Mesodermal cell (in vitro differentiated cells): Measurements from ENCODE around the gene PTPRN2.
"Not testable (repeated sequence)": the region's sequence is repeated elsewhere in the genome, so short reads cannot be mapped to it uniquely, and the experiment has no call there.

Experiments
- H3K27ac ChIP-seq: 2 replicates; pipeline ENCODE4 v1.7.0; 2013; ENCODE audit warnings: mild to moderate bottlenecking, low read depth, low read length, moderate library complexity; ENCODE audit not compliant: severe bottlenecking
- H3K36me3 ChIP-seq: 2 replicates; pipeline ENCODE4 v1.7.1; 2013; ENCODE audit warnings: mild to moderate bottlenecking, low read length, moderate library complexity; ENCODE audit not compliant: control insufficient read depth, insufficient read depth
- H3K4me1 ChIP-seq: one replicate; pipeline ENCODE4 v1.7.1; 2013; ENCODE audit warnings: mild to moderate bottlenecking, low read length; ENCODE audit not compliant: insufficient read depth, control insufficient read depth, poor library complexity, severe bottlenecking
- H3K4me3 ChIP-seq: 2 replicates; pipeline ENCODE4 v1.7.0; 2013; ENCODE audit warnings: low read length, control low read depth, mild to moderate bottlenecking; ENCODE audit not compliant: insufficient read depth, poor library complexity, severe bottlenecking; ENCODE audit errors: extremely low read depth
- H3K9me3 ChIP-seq: 2 replicates; pipeline ENCODE4 v1.7.1; 2013; ENCODE audit warnings: mild to moderate bottlenecking, low read length, moderate library complexity; ENCODE audit not compliant: control insufficient read depth
- WGBS, 2 experiments: methylation state at CpG; one replicate each; pipeline ENCODE4 v1.1.5; 2013; ENCODE audit warnings: missing lambda C conversion rate in 2 of 2; ENCODE audit not compliant: insufficient coverage in 2 of 2; 5-methylcytosine and 5-hydroxymethylcytosine counted together

Gene PTPRN2

DNA sequence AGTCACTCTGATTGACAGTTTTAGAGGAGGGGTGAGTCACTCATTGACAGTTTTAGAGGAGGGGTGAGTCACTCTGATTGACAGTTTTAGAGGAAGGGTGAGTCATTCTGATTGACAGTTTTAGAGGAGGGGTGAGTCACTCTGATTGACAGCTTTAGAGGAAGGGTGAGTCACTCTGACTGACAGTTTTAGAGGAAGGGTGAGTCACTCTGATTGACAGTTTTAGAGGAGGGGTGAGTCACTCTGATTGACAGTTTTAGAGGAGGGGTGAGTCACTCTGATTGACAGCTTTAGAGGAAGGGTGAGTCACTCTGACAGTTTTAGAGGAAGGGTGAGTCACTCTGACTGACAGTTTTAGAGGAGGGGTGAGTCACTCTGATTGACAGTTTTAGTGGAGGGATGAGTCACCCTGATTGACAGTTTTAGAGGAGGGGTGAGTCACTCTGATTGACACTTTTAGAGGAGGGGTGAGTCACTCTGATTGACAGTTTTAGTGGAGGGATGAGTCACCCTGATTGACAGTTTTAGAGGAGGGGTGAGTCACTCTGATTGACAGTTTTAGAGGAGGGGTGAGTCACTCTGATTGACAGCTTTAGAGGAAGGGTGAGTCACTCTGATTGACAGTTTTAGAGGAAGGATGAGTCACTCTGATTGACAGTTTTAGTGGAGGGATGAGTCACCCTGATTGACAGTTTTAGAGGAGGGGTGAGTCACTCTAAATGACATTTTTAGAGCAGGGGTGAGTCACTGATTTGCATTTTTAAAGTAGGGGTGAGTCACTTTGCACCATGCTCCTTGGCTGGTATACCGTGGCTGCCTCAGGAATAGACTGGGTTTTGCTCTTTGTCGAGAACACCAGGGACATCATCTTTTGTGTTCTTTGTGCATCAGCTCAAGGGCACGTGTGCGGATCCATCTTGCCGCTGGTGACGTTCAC is 654.1 kb downstream of the PTPRN2 start:
- not testable (repeated sequence) for H3K4me1 ChIP-seq, H3K27ac ChIP-seq, H3K4me3 ChIP-seq, H3K36me3 ChIP-seq
- WGBS, 2 experiments = 70 to 93% methylated on average over 2 to 4 of the region's 6 CpGs
- peaks cover 87% of the 10 kb centered on the region for H3K9me3 ChIP-seq

DNA sequence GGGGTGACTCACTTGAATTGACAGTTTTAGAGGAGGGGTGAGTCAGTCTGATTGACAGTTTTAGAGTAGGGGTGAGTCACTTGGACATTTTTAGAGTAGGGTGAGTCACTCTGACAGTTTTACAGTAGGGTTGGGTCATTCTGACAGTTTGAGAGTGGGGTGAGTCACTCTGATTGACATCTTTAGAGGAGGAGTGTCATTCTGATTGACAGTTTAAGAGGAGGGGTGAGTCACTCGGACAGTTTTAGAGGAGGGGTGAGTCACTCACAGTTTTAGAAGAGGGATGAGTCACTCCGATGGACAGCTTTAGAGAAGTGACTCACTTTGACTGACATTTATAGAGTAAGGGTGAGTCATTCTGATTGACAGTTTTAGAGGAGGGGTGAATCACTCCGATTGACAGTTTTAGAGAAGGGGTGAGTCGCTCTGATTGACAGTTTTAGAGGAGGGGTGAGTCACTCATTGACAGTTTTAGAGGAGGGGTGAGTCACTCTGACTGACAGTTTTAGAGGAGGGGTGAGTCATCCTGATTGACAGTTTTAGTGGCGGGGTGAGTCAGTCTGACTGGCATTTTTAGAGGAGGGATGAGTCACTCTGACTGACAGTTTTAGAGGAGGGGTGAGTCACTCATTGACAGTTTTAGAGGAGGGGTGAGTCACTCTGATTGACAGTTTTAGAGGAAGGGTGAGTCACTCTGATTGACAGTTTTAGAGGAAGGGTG is 655.0 kb downstream of the PTPRN2 start:
- H3K27ac ChIP-seq = no peak overlapping the region
- 57 to 80% methylated on average over 4 of the region's 5 CpGs for WGBS, 2 experiments
- peaks cover 87% of the 10 kb centered on the region for H3K9me3 ChIP-seq

DNA sequence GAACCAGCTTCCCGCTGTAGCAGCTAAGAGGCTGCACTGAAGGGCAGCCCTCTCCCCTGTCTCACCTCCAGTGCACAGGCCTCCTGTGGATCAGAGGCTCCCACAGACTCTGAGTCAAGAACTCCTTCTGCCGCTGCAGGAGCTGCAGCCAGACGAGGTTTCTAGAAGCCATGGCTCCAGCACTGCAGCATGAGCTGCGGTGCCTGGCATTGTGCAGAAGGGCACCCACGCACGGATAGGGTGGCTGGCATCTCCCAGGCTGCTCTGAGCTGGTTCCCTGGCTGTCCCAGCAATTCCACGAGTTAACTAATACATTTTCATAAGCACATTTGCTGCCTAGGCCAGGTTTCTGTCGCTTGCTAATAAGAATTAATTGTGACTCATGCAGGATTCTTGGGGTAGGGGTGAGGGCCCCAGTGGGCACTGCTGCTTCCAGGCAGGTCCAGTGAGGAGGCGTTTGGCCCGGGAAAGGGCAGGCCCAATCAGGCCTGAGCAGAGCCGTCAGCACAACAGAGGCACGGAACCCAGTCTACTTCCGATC is 656.6 kb downstream of the PTPRN2 start:
- H3K4me3 ChIP-seq = no peak overlapping the region
- no peaks in the 10 kb centered on the region for H3K36me3 ChIP-seq
- H3K4me1 ChIP-seq = no peaks in the 10 kb centered on the region
- H3K27ac ChIP-seq = no peak overlapping the region
- 72 to 74% methylated on average over 10 to 12 of the region's 13 CpGs for WGBS, 2 experiments
- peaks cover 75% of the 10 kb centered on the region for H3K9me3 ChIP-seq

More for the DNA sequence above, 655.0 kb downstream of the PTPRN2 start:
- H3K4me3 ChIP-seq = no peak overlapping the region
- H3K36me3 ChIP-seq = no peaks in the 10 kb centered on the region
- no peaks in the 10 kb centered on the region for H3K4me1 ChIP-seq

DNA sequence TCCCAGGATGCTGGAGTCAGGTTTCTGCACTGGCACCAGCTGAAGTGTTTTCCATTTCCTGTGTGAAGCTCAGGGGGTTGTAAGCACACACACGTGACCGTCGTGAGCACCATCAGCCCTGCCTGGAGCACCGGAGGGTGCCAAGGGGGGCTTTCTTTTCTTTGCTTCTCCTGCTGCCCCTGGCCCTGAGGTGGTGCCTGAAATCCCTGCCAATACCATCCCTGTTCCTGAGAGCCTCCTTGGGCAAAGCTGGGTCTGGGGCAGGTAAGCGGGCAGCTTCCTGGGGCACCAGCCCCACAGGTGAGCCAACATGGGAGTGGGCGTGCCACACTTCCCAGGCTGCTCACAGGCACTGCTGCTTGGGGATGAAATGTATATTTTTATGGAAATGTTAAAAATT is 657.2 kb downstream of the PTPRN2 start:
- H3K9me3 ChIP-seq = peaks cover 75% of the 10 kb centered on the region
- H3K27ac ChIP-seq = no peak overlapping the region
- H3K4me1 ChIP-seq = no peaks in the 10 kb centered on the region
- 89 to 97% methylated on average over 4 to 5 of the region's 6 CpGs for WGBS, 2 experiments
- no peaks in the 10 kb centered on the region for H3K36me3 ChIP-seq
- H3K4me3 ChIP-seq = no peak overlapping the region

DNA sequence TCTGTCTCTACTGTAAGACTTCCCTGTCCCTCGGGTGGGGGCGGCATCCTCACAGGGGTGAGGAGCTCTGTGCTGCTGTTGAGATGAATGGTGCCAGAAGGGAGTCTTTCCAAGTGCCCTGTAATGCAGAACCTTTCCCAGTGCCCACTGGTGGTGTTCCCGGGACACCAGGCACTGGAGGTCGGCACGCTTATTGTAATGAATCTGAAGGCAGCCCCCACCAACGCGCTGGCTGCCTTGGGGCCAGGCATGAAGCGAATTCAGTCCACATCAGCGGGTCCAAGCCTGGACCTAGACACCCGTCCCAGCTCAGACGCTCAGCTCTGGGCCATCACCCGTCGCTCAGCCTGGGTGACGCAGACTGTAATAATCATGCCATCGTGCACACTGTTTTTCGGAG is 658.0 kb downstream of the PTPRN2 start:
- Histone ChIP-seq H3K36me3 (no peaks in the 10 kb centered on the region), H3K27ac (no peak overlapping the region), H3K4me3 (no peak overlapping the region), H3K4me1 (no peaks in the 10 kb centered on the region), H3K9me3 (peaks cover 73% of the 10 kb centered on the region)
- WGBS, 2 experiments = 80 to 81% methylated on average over 13 of the region's 16 CpGs

DNA sequence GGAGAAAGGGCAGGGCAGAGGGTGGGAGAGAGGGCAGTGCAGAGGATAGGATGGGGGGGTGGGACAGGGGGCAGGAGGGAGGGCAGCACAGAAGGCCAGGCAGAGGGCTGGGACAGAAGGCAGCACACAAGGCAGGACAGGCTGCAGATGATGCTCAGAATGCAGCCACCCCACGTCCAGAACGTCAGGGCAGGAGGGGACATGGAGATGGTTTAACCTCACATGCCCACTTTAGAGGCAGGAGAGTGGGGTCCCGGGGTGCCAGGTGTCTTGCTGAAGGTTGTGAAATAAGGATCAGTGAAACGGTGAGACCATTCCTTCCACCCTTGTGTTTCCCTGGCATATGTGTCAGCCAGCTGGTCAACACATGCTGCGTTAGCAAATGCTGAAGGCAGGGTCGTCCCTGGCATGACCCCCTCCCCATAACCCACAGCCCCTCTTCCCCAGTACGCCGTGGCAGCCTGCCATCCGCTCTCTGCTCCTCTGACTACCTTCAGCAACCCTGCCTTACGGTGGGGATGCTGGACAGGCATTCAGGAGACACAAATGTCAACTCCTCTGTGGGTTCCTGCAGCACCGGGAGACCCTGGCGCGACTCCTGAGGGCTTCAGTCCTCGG is 658.7 kb downstream of the PTPRN2 start:
- no peaks in the 10 kb centered on the region for H3K4me1 ChIP-seq
- 63 to 66% methylated on average over 9 to 13 of the region's 14 CpGs for WGBS, 2 experiments
- no peak overlapping the region for H3K4me3 ChIP-seq
- no peaks in the 10 kb centered on the region for H3K36me3 ChIP-seq
- H3K9me3 ChIP-seq = peaks cover 70% of the 10 kb centered on the region
- H3K27ac ChIP-seq = no peak overlapping the region

DNA sequence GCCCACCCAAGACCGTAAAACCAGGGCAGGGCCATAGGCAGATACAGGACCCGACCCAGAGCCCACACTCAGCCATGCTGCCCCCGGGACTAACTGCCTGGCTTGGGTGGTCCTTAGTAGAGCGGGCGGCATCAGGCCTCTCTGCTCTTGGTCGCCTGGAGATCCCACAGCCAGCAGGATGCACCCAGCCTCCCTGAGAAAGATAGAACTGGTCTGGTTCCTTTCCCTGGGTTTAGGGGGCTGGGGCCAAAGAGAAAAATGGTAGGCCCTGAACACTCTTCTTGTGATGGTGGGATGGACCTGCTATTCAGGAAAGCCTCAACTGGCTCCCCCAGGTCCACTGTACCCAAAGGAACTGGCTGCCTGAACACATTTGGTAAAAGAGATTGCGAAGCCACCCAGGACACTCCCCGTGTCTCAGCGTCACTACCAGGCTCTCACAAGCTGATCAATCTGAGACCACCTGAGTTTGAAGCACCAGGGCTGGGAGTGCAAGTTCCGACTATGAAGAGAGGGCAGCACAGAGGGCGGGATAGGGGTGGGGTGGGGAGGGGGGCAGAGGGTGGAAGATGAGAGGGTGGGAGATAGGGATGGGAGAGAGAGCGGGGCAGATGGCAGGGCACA is 659.3 kb downstream of the PTPRN2 start:
- no peaks in the 10 kb centered on the region for H3K4me1 ChIP-seq
- no peak overlapping the region for H3K4me3 ChIP-seq
- no peaks in the 10 kb centered on the region for H3K36me3 ChIP-seq
- H3K9me3 ChIP-seq = peaks cover 74% of the 10 kb centered on the region
- H3K27ac ChIP-seq = no peak overlapping the region
- 73 to 81% methylated on average over 8 to 10 of the region's 12 CpGs for WGBS, 2 experiments

DNA sequence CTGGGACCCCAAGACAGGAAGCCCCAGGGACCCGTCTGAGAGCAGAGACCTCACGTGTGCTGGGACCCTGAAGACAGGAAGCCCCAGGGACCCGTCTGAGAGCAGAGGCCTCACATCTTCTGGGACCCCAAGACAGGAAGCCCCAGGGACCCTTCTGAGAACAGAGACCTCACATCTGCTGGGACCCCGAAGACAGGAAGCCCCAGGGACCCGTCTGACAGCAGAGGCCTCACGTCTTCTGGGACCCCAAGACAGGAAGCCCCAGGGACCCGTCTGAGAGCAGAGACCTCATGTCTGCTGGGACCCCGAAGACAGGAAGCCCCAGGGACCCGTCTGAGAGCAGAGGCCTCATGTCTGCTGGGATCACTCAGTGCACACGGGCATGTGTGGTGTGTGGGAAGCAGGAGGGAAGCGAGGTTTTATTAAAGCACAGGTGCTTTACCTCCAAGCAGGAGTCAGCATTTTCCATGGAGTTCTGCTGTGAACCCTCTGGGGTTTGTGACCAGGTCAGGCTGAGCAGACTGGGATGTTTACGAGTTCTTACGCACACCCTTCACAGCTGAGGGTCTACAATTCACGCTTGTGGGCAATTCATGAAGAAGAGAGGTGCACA is 660.2 kb downstream of the PTPRN2 start:
- Histone ChIP-seq H3K36me3 (no peaks in the 10 kb centered on the region), H3K4me1 (no peaks in the 10 kb centered on the region), H3K27ac (no peak overlapping the region), H3K9me3 (peaks cover 76% of the 10 kb centered on the region), H3K4me3 (no peak overlapping the region)
- WGBS, 2 experiments = 53 to 55% methylated on average over 9 to 11 of the region's 14 CpGs

DNA sequence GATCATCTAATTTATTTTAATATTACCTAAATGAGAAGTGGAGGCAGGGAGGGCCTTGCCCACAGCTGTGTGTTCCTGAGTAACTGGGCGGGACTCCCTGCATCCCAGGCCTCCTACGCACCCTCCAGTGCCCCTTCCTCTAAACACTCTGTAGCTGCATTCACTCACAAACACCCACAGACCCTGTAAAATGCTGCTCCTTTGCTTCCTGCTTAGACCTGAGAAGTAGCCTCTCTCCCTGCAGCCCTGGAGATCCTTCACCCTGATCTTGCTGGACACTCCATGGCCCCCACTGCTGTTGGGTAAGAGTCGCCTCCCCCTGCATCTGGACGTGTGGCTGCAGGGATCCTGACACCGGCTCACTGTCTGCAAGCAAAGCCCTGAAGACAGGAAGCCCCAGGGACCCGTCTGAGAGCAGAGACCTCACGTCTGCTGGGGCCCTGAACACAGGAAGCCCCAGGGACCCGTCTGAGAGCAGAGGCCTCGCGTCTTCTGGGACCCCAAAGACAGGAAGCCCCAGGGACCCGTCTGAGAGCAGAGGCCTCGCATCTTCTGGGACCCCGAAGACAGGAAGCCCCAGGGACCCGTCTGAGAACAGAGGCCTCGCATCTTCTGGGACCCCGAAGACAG is 661.0 kb downstream of the PTPRN2 start:
- H3K36me3 ChIP-seq = no peaks in the 10 kb centered on the region
- no peaks in the 10 kb centered on the region for H3K4me1 ChIP-seq
- H3K9me3 ChIP-seq = peaks cover 68% of the 10 kb centered on the region
- 52 to 58% methylated on average over 14 to 16 of the region's 16 CpGs for WGBS, 2 experiments
- no peak overlapping the region for H3K4me3 ChIP-seq
- H3K27ac ChIP-seq = no peak overlapping the region
